Right lung (tissue), 10 donors: ENCODE measurements around the gene FBXO22. TPM values are rescaled to one million over a fixed set of nuclear protein-coding genes. Genes with fewer than 3 reads are reported as not detected.
"Not testable (repeated sequence)": the region's sequence is repeated elsewhere in the genome, so short reads cannot be mapped to it uniquely, and the experiment has no call there.

ENCODE experiments used
- DNase-seq, 2 donors: peaks; one replicate each; pipeline ENCODE4 v3.0.0-alpha.2; 2013
- long read RNA-seq, 8 donors: transcript quantifications; one replicate each; lab custom pipeline, GENCODE V29; 2026
- polyA plus RNA-seq, 5 donors: library from polyadenylated mRNA; unstranded; fragments of 120-200 nt; gene quantifications; one replicate each; pipeline versions ENCODE4 v1.2.1 to v1.2.3, GENCODE V29; 2013; ENCODE audit warnings: inconsistent platforms in 1 of 5, low replicate concordance in 1 of 5; ENCODE audit not compliant: insufficient read length in 5 of 5, insufficient read depth in 1 of 5

Gene FBXO22
- polyA plus RNA-seq: 10 to 100 TPM; 39.6 to 53.3 (median 42.9) TPM
- long read RNA-seq, donor 1, full-length matches to known transcripts: 9 of 9 reads
- long read RNA-seq, donor 1, partial matches to known transcripts: 0 of 9 reads
- long read RNA-seq, donor 1, other reads (novel, unspliced or antisense): 0 of 9 reads
- long read RNA-seq, donor 2, full-length matches to known transcripts: 6 of 6 reads
- long read RNA-seq, donor 2, partial matches to known transcripts: 0 of 6 reads
- long read RNA-seq, donor 2, other reads (novel, unspliced or antisense): 0 of 6 reads
- long read RNA-seq, donor 3, full-length matches to known transcripts: 5 of 11 reads
- long read RNA-seq, donor 3, partial matches to known transcripts: 6 of 11 reads
- long read RNA-seq, donor 3, other reads (novel, unspliced or antisense): 0 of 11 reads
- long read RNA-seq, donor 4, full-length matches to known transcripts: 1 of 1 reads
- long read RNA-seq, donor 4, partial matches to known transcripts: 0 of 1 reads
- long read RNA-seq, donor 4, other reads (novel, unspliced or antisense): 0 of 1 reads
- long read RNA-seq, donor 5, full-length matches to known transcripts: 12 of 12 reads
- long read RNA-seq, donor 5, partial matches to known transcripts: 0 of 12 reads
- long read RNA-seq, donor 5, other reads (novel, unspliced or antisense): 0 of 12 reads
- long read RNA-seq, donor 6, full-length matches to known transcripts: 11 of 11 reads
- long read RNA-seq, donor 6, partial matches to known transcripts: 0 of 11 reads
- long read RNA-seq, donor 6, other reads (novel, unspliced or antisense): 0 of 11 reads
- long read RNA-seq, donor 7, full-length matches to known transcripts: 5 of 5 reads
- long read RNA-seq, donor 7, partial matches to known transcripts: 0 of 5 reads
- long read RNA-seq, donor 7, other reads (novel, unspliced or antisense): 0 of 5 reads
- long read RNA-seq, donor 8, full-length matches to known transcripts: 3 of 3 reads
- long read RNA-seq, donor 8, partial matches to known transcripts: 0 of 3 reads
- long read RNA-seq, donor 8, other reads (novel, unspliced or antisense): 0 of 3 reads

- DNase-seq: peak; percentile 89 to 91
These were observed at the start of gene FBXO22 for GRCh38 chr15:75903331-75904239. Gene FBXO22 (plus strand): TSS chr15:75903878. CDS start chr15:75903964, 86 bp downstream.

GRCh38 chr15:75857886-75858285 is 45.8 kb upstream of the FBXO22 start:
- DNase-seq: no peak

- no peak for DNase-seq
These were observed 41.8 kb upstream of the FBXO22 start for GRCh38 chr15:75861750-75862402.

GRCh38 chr15:75862796-75863195 is 40.9 kb upstream of the FBXO22 start:
- DNase-seq: no peak

- peak in 1 of 2 donors; percentile 24 for DNase-seq
These were observed 39.2 kb upstream of the FBXO22 start for GRCh38 chr15:75864213-75865059.

GRCh38 chr15:75866045-75866444 is 37.6 kb upstream of the FBXO22 start:
- DNase-seq: not testable (repeated sequence)

- no peak for DNase-seq
These were observed 36.8 kb upstream of the FBXO22 start for GRCh38 chr15:75866916-75867315.

GRCh38 chr15:75867449-75867848 is 36.2 kb upstream of the FBXO22 start:
- no peak for DNase-seq

- DNase-seq: no peak
These were observed 35.7 kb upstream of the FBXO22 start for GRCh38 chr15:75868019-75868418.

GRCh38 chr15:75869446-75869845 is 34.2 kb upstream of the FBXO22 start:
- DNase-seq: no peak

GRCh38 chr15:75871589-75871988 is 32.1 kb upstream of the FBXO22 start:
- not testable (repeated sequence) for DNase-seq

GRCh38 chr15:75872403-75872990 is 31.2 kb upstream of the FBXO22 start:
- DNase-seq: no peak

GRCh38 chr15:75884041-75884440 is 19.6 kb upstream of the FBXO22 start:
- DNase-seq: no peak

- no peak for DNase-seq
These were observed 16.5 kb upstream of the FBXO22 start for GRCh38 chr15:75887178-75887577.

- DNase-seq: no peak
These were observed 11.8 kb upstream of the FBXO22 start for GRCh38 chr15:75891895-75892294.

GRCh38 chr15:75895731-75896130 is 7.9 kb upstream of the FBXO22 start:
- no peak for DNase-seq

GRCh38 chr15:75900577-75900976 is 3.1 kb upstream of the FBXO22 start:
- DNase-seq: no peak

- peak in 1 of 2 donors; percentile 8 for DNase-seq
These were observed 1.5 kb upstream of the FBXO22 start for GRCh38 chr15:75902129-75902557.

- no peak for DNase-seq
These were observed 1.6 kb downstream of the FBXO22 start for GRCh38 chr15:75905231-75905630.
